Limb (tissue), 2 donors: Measurements from ENCODE around the gene HTT-AS.
"Not testable (repeated sequence)": the region's sequence is repeated elsewhere in the genome, so short reads cannot be mapped to it uniquely, and the experiment has no call there.

Source experiments
- DNase-seq, 2 donors: peaks; one replicate each; pipeline ENCODE4 v3.0.0-alpha.2; 2016; ENCODE audit errors: extremely low spot score in 2 of 2

HTT-AS gene

DNA sequence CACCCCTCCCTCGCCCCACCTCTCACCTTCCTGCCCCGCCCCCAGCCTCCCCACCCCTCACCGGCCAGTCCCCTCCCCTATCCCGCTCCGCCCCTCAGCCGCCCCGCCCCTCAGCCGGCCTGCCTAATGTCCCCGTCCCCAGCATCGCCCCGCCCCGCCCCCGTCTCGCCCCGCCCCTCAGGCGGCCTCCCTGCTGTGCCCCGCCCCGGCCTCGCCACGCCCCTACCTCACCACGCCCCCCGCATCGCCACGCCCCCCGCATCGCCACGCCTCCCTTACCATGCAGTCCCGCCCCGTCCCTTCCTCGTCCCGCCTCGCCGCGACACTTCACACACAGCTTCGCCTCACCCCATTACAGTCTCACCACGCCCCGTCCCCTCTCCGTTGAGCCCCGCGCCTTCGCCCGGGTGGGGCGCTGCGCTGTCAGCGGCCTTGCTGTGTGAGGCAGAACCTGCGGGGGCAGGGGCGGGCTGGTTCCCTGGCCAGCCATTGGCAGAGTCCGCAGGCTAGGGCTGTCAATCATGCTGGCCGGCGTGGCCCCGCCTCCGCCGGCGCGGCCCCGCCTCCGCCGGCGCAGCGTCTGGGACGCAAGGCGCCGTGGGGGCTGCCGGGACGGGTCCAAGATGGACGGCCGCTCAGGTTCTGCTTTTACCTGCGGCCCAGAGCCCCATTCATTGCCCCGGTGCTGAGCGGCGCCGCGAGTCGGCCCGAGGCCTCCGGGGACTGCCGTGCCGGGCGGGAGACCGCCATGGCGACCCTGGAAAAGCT, at the start of gene HTT-AS, which contains the start of gene HTT:
Gene HTT-AS (minus strand): TSS at position 461 of the 768 bp plus-strand sequence.
Gene HTT (plus strand): TSS at position 604 of the 768 bp plus-strand sequence. CDS start 145 bp downstream, at position 749.
- DNase-seq: peak; percentile 96 to 100

DNA sequence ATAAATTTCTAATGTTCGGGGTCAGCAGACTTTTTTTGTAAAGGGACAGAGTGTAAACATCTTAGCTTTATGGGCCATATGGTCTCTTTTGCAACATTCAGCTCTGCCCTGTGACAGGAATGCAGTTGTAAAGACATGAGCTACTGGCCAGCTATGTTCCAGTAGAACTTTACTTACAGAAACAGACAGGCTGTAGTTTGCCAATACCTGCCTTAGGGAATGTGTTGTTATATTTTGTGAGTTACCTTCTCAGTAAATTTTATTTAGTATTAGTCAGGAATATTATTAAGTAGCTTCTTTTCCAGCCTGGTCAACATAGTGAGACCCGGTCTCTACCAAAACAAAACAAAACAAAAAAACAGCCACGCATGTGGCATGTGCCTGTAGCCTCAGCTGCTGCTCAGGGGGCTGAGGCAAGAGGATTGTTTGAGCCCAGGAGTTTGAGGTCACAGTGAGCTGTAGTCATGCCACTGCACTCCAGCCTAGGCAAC, 48.9 kb upstream of the HTT-AS start:
- no peak for DNase-seq

DNA sequence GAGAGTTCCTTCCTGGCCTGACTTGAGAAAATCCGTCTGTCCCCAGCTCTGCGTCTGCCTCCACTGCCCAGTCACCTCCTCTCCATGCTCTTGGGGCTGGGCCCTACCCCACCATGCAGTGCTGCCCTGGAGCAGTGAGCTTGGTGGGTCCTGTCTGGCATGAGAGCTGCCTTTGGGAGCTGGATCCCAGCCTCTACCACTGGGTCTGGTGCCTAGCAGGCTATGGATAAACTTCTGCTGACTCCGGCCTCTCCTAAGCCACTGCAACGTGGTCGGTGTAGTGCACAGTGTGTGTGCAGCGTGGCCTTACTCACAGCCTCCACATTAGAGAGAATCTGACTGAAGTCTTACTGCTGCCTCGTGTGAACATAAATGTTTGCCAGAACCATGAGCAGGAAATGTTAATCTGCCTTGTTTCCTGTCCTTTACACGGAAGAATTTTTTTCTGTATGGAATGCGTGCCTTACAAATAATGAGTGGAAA, 47.8 kb upstream of the HTT-AS start:
- no peak for DNase-seq

DNA sequence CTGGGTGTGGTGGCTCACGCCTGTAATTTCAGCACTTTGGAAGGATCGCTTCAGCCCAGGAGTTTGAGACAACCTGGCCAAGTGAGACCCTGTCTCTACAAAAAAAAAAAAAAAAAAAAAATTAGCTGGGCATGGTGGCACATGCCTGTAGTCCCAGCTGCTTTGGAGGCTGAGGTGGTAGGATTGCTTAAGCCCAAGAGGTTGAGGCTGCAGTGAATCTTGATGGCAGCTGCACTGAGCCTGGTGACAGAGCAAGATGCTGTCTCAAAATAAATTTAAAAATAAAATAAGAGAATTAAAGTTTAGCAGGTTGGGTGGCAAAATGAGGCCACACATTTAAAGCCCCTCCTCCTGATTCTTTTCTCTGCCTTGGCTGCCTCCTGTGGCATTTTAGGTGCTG, 47.3 kb upstream of the HTT-AS start:
- no peak for DNase-seq

DNA sequence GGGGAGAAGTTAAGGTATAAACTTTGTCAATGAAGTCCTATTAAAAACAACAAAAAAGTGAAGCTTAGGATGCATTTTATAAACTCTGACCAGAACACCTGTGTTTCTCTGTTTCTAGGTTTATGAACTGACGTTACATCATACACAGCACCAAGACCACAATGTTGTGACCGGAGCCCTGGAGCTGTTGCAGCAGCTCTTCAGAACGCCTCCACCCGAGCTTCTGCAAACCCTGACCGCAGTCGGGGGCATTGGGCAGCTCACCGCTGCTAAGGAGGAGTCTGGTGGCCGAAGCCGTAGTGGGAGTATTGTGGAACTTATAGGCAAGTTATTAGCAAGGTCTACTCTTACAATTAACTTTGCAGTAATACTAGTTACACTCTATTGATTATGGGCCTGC, 46.8 kb upstream of the HTT-AS start:
- no peak for DNase-seq

DNA sequence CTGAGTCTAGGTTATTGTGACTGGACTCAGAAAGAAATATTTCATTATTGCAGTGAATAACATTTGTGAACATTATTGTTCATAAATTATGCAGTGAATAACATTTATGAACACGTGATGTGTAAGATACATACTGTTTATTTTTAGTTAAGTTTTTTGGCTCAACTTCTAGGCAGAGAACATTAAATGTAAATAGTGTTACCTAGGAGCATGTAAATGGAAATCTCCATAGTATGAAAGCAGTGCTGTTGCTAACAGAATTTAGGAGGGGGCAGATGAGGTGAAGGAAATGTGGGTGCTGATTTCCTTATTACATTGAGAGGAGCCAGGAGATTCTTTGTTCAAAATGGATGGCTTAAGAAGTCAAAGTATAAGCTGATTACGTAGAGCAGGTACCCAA, 45.1 kb upstream of the HTT-AS start:
- DNase-seq: no peak

DNA sequence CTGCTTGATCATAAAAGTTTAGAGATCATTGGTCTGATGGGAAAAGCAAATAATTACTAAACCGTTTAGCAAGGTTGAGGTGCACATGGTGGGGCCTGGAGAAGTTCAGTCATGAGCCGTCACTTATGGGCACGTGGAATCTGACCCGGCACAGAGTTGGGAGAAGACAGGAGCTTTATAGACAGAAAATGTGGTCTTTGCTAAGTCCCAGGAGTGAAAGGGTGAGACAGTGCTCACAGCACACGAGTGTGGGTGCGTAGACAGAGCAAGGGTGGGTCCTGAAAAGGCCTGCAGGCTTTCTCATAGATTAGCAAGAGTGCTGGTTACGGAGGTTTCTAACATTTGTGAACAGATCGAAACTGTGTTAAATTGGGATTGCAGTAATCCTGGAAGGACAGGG, 44.0 kb upstream of the HTT-AS start:
- no peak for DNase-seq

DNA sequence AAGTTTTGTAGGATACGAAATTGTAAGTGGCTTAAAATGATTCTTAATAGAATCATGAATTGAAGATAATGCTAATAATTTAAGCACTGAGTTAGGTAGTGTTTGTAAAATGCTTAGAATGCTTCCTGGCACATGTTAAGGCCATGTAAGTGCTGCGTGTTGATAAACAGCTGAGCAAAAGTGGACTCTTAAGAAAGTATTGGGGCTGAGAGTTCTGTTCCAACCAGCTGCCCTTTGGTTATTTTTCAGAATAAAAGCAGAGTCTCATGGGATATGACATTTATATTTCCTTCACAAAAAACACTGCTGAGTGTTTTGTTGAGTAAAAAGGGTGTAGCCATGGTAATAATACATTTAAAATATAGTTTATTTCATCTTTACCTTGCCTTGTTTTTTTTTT, 42.6 kb upstream of the HTT-AS start:
- no peak for DNase-seq

DNA sequence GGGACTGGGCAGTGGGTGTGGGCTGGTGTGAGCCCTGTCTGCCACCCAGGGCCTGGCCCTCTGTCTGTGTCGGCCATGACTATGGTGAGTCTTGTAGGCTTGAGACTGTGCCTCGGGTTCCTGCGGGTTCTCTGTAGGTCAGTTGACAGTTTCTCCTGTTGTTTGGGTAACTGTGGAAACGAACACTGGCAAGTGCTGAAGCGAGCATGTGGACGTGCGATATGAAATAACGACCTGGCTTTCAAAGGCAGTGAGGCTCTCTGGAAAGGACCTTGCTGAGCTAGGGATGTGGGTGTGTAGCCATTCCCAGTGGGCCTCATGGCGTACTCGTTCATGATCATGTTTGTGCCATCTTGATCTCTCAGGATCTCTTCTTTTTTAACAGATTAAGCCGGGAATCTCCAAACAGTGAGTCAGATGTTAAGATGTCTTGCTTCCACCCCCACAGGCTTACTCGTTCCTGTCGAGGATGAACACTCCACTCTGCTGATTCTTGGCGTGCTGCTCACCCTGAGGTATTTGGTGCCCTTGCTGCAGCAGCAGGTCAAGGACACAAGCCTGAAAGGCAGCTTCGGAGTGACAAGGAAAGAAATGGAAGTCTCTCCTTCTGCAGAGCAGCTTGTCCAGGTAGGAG, 41.4 kb upstream of the HTT-AS start:
- no peak for DNase-seq

DNA sequence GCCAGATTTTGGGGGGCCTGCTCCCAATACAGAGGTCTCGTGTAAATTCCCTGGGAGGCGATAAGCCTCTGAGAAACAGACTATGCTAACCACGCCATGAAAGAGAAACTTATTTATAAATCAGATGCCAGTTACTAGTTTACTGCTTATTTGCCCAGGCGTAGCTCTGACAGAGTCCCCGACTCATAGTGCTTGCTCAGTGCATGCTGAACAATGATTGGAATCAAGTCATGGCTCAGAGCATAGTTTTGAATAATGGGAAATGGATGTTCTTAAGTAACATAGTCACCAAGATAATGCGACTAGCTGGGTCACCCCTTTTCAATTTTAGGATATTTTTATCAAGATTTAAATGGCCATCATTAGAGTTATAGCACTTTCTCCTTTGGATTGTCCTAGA, 40.0 kb upstream of the HTT-AS start:
- no peak for DNase-seq

DNA sequence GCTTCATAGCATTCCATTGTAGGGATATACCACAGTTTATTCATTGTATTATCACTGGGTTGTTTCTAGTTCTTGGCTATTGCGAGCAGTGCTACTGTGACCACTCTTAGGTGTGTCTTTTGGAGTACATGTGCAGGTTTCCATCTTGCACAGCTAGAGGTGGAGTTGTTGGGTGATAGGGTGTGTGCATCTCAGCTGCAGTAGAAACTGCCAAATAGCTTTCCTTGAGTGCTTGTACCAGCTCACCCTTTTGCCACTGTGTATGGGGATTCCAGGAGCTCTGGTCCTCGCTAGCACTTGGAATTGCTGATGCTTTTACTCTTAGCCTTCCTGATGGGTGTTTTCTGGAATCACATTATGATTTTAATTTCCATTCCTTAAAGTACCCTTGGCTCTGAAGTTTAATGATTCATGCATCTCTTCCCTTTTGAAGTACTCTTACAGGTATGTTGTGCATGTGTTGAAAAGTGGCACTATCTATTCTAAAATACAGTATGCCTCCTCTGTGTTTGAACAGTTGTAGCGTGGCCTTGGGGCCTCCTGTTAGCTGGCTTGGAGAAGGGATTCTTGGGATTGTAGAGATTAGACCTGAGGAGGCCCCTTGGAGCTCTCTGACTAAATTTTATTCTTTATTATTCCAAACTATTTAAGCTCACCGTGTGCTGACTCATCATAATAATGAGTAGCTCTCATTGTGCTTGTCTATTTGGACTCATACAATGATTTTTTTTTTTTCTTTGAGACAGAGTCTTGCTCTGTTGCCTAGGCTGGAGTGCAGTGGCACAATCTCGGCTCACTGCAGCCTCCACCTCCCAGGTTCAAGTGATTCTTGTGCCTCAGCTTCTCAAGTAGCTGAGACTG, 38.5 kb upstream of the HTT-AS start:
- no peak for DNase-seq

DNA sequence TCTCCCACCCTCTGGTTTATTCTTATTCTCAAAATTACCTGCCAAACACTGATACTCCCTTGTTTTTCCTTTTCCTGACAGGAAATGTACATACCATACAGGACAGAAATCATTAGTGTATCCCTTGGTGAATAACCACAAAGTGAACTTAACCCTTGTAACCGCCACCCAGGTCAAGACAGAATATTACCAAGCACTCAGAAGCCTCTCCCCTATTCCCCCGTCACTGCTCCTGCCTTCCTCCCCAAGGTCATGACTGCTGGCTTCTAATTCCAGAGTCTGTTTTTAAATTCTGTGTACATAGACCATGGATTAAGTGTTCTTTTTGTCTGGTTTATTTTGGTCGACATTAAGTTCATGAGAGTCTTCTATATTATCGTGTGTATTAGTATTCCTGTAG, 37.9 kb upstream of the HTT-AS start:
- no peak for DNase-seq

DNA sequence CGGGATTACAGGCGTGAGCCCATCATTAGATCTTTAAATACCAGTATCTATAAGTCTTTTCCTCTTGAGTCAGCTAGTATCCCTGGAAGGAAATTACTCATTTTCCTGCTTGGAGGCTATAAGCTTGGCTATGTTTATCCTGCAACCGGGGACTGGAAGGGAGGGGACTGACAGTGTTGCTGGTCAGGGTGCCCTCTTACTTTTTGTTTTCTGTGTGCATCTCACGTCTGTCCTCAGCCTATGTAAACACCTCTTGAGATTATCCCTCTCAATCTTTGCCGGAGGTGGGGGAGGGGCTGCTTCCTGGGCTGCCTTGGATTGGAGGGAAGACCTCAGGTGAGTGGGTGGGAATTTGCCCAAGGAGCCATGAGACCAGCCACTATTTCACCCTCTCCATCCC, 37.1 kb upstream of the HTT-AS start:
- no peak for DNase-seq

DNA sequence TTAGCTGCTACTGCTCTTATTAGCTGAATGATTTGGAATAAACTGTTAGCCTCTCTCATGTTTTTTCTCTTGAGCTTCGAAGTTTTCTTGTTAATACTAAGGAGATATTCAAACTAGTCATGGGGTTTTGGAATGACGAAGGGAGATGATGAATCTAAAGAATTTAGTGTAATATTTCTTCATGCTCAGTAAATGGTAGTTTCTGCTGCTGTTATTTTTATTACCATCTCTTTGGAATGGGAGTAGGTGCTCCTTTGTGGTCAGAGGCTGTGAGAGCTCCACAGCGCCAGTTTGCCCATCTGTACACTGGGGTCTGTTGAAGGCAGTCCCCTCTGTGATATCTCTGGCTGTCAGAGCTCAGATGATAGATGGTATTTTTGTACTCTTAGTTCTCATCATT, 33.9 kb upstream of the HTT-AS start:
- DNase-seq: no peak

DNA sequence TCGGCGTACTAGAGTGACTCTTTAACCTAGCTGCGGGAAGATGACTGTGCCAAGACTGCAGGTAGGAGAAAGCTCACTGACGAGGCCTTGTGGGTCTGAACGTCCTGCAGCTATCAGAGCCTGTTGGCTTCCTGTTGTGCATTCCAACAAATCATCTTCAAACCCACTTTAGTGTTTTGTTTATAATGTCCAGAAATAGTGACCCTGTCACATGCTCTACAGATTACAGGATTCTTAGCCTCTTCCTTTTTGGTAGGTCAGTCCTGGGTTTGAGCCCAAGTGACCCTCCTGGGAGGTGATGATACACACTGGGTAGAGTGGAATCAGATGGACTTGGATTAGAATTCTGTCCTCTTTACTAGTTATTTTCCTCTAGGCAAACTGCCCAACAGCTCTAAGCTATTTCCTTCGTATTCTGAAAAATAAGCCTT, 33.4 kb upstream of the HTT-AS start:
- DNase-seq: no peak

DNA sequence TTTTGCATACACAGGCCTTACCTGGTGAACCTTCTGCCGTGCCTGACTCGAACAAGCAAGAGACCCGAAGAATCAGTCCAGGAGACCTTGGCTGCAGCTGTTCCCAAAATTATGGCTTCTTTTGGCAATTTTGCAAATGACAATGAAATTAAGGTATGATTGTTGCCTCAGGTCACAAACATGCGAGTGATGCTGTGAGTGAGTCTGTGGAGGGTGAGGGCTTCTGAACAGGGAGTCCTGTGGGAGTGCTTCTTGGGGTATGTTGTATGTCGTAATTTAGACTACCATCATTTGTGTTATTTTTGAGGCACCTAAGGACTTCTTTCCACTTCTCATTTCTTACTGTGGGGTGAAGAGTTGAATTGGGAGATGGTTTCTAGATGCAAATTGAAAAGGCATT, 32.9 kb upstream of the HTT-AS start:
- DNase-seq: no peak

DNA sequence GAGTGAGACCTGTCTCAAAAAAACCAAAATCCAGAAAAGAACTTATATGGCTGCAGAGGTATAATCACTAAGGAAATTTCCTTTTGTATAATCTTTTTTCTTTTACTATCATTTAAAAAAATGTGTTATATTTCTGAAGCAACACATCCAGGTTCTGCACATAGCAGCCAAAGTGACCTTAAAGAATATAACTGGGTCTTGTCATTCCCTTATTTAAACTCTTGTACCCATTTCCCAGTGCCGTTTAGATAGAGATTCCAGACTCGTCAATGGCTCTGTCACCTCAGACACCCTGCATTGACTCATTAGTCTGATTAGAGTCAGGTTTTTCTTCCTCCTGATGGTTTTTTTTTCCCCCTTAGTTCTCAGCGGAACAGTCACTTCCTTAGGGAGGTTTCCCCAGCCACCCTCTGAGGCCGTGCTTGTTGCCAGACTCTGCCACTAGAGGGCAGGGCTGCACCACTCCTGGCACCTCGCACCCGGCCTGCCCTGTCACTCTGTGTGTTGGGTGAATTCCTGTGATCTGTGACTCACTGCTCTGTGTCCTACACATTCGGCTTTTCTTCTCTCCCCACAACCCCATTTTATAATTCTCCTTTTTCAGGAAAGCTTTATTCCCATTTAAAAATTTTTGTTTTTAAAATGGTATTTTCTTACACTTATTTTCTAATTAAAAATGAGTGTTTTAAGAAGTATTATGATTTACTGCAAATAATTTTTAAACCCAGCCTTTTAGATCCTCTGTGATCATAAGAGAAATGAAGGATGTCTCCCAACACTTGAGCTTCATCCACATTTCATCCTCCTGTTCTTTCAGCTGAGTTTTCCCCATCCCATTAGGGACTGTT, 32.2 kb upstream of the HTT-AS start:
- DNase-seq: peak; percentile 59 to 86

DNA sequence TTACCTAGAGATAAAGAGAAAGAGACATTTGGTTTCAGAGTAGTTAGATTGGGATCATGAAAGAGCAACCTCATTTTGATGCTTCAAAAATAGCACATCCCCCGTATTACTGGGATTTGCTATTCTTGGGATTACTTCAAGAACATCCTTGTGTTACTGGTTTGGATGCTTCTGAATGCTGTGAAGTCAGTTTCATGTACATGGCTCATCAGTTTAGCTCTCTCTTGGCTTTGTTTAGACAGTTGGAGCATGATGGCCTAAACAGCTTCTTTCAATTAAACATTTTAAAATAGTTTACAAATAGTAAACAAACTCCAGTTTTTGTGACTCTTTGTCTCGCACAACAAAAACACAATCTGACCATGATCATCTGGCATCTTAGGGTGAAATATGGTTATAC, 24.0 kb upstream of the HTT-AS start:
- no peak for DNase-seq

DNA sequence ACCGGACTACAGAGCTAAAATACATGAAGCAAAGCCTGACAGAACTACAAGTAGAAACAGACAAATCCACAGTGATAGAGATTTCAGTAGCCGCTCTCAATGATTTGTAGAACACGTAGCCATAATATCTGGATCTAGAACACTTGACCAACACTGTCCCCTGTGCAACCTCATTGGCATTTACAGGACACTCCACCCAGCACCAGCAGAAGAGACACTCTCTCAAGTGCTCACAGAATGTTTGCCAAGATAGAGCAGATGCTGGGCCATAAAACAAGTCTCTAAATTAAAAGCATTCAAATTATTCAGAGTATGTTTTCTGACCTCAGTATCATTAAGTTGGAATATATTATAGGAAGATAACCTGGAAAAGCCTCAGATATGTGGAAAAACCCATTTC, 21.9 kb upstream of the HTT-AS start:
- no peak for DNase-seq

DNA sequence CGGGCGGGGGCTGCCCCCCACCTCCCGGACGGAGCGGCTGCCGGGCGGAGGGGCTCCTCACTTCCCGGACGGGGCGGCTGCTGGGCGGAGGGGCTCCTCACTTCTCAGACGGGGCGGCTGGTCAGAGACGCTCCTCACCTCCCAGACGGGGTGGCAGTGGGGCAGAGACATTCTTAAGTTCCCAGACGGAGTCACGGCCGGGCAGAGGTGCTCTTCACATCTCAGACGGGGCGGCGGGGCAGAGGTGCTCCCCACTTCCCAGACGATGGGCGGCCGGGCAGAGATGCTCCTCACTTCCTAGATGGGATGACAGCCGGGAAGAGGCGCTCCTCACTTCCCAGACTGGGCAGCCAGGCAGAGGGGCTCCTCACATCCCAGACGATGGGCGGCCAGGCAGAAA, 20.4 kb upstream of the HTT-AS start:
- DNase-seq: not testable (repeated sequence)

DNA sequence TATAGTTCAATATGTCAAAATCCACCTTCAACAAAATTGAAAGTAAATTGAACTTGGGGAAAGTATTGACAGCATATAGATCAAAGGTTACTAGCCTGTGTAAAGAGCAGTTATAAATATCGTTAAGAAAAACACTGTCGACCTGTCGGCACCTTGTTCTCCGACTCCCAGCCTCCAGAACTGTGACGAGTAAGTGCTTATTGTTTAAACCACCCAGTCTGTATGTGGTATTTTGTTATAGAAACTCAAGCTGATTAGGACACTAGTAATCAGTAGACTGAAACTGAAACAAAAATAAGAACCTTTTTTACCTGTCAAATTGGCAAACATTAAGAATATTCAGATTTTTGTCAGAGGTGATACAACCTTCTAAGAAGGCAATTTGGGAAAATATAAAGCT, 17.1 kb upstream of the HTT-AS start:
- no peak for DNase-seq
